ENCODE data around the gene SERPINC1.
A peak's percentile ranks its signal among the peaks of the same experiment; 100 is the strongest.
"Not testable (repeated sequence)": the region's sequence is repeated elsewhere in the genome, so short reads cannot be mapped to it uniquely, and the experiment has no call there.

The SERPINC1 gene

GRCh38 chr1:173888749-173889148 lies 28.4 kb downstream of the SERPINC1 start:
- no peak for DNase-seq

DNA sequence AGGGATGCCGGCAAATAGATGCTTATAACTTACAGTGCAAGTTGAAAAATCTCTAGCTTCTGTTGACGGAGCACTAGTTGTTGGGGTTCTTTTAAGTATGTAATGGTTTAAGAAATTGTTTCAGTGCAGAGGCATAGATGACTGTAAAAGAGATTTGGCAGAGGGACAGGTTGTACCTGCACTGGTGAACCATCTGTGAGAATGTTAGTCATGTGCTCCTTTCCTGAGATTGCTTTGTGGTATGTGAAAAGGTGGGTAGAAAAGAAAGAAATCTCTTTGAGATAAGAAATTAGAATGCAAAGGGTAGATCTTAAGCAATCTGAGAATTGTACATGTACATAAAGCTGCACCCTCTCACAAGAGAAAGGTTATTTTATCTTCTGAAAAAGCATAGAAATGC lies 29.5 kb downstream of the SERPINC1 start:
- DNase-seq = no peak

GRCh38 chr1:173886746-173887611 lies 30.1 kb downstream of the SERPINC1 start:
- no peak for DNase-seq

GRCh38 chr1:173884701-173885100 lies 32.4 kb downstream of the SERPINC1 start:
- no peak for DNase-seq

DNA sequence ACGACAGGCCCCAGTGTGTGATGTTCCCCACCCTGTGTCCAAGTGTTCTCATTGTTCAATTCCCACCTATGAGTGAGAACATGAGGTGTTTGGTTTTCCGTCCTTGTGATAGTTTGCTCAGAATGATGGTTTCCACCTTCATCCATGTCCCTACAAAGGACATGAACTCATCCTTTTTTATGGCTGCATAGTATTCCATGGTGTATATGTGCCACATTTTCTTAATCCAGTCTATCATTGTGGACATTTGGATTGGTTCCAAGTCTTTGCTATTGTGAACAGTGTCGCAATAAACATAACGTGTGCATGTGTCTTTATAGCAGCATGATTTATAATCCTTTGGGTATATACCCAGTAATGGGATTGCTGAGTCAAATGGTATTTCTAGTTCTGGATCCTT lies 36.0 kb downstream of the SERPINC1 start:
- not testable (repeated sequence) for DNase-seq

- no peak for DNase-seq
These were observed 38.9 kb downstream of the SERPINC1 start for GRCh38 chr1:173878251-173878650.

DNA sequence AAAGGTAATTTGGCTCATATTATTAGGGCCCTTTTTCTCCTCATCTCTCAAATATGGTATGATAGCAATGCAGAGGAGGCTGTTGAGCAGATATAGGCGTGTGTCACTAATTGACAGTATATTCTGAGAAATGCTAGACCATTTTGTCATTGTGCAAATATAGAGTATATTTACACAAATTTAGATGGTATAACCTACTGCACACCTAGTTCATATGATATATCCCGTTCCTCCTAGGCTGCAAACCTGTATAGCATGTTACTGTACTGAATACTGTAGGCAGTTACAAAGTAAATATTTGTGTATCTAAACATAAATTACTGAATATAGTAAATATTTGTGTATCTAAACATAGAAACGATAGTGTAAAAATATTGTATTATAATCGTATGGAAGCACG lies 40.4 kb downstream of the SERPINC1 start:
- no peak for DNase-seq

- no peak for DNase-seq
These were observed 45.6 kb downstream of the SERPINC1 start for GRCh38 chr1:173871500-173871899.

DNA sequence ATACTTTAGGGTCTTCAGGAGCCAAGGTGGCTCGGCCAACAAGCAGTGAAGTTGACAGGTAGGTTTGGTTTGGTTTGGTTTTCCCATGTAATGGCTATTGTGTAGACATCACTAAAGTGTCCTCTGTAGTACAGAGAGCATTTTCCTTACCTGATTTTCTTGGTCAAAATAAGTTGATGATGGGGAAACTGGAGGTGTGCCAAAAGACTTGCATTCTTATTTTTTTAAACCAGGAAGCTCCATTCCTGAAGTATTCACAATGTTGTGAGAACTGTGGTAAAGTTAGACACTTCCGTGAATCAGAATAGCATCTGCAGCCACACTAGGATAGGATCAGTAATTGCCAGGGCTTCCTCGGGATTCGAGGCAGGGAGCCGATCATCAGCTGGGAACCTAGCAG lies 46.0 kb downstream of the SERPINC1 start:
- no peak for DNase-seq

DNA sequence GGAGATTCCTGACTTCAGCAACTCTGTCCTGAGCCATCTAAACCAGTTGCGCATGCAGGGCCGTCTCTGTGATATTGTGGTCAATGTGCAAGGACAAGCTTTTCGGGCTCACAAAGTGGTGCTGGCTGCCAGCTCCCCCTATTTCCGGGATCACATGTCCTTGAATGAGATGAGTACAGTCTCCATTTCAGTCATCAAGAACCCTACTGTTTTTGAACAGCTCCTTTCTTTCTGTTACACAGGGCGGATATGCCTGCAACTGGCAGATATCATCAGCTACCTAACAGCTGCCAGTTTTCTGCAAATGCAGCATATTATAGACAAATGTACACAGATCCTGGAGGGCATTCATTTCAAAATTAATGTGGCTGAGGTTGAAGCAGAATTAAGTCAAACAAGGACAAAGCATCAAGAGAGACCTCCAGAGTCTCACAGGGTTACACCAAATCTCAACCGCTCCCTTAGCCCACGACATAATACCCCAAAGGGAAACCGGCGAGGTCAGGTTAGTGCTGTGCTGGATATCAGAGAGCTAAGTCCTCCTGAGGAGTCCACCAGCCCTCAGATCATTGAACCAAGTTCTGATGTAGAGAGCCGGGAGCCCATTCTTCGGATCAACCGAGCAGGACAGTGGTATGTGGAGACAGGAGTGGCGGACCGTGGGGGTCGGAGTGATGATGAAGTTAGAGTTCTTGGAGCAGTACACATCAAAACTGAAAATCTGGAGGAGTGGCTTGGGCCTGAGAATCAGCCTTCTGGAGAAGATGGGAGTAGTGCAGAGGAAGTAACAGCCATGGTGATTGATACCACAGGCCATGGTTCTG lies 46.7 kb downstream of the SERPINC1 start:
- DNase-seq = no peak

GRCh38 chr1:173869021-173869359 lies 48.1 kb downstream of the SERPINC1 start:
- DNase-seq = no peak

DNA sequence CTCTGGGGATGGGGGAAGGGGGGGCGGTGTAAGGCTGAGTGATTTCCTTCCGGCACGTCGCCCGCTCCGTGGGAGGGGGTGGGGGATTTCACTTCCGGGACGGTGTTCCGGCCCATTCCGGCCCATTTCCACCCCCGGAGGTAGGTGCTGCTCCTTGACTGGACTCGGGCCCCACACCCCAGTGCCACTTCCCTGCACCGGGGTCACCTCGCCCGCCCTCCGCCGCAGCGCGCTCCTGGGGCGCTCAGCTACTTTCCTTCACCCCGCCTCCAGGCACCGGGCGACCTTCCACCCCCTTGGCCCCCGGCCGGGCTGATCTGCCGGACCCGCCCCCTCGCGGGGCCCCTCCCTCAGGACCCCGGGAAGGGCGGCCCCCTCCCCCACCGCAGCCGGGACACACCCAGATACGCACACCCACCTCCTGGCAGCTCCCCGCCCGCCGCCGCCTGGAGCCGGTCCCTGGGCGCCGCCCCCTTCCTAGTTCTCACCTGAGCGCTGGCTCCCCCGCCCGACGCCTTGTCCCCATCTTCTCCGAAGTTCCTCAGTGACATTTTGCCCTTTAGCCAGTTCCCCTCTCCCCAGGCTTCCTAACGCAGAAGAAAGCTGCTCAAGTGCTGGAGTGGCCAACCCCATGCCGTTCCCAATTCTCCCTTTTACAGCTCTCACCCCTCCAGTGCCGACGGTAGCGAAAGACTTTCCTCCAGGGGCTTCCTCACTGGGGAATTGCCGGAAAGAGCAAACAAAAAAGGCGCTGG lies 48.7 kb downstream of the SERPINC1 start, which contains the start of gene ZBTB37:
Gene ZBTB37, plus strand, starts transcription at position 115 of the 755 bp plus-strand sequence. CDS start 1,846 bp downstream, outside the sequence.
- peak; percentile 90 for DNase-seq

- peak; percentile 99 for DNase-seq
These were observed 49.3 kb downstream of the SERPINC1 start, which contains the start of gene GAS5 for GRCh38 chr1:173867753-173868265. Gene GAS5 (minus strand): TSS chr1:173867989.

- DNase-seq = no peak
These were observed 49.9 kb downstream of the SERPINC1 start for GRCh38 chr1:173867141-173867752.

GRCh38 chr1:173866413-173867115 lies 50.6 kb downstream of the SERPINC1 start:
- DNase-seq = no peak

DNA sequence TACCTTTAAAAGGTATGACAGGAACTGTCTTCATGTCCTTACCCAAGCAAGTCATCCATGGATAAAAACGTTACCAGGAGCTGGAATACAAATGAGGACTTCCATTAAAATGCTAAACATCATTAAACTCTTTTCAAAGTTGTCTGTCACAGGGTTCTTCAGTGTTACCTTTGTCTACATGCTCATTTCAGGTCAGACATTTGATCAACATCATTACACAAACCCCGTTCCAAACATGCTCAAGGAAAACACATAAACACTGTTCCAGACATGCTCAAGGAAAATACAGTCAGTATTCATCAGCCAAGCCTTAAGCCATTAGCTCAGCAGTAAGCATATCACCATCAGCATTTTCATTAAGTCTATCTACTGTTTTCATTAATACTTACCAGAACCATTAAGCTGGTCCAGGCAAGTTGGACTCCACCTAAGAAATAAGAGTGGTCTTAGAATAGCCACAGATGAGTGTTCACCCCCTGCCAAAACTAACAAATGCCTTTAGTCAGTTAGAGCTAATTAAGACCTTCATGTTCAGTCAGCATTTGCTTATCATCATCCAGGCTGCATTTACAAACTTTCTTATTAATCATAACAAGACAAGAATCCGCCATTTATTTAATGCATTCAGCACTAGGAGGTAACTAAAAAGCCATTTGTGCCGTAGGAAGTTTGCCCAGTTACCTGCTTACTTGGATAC lies 51.5 kb downstream of the SERPINC1 start:
- no peak for DNase-seq

DNA sequence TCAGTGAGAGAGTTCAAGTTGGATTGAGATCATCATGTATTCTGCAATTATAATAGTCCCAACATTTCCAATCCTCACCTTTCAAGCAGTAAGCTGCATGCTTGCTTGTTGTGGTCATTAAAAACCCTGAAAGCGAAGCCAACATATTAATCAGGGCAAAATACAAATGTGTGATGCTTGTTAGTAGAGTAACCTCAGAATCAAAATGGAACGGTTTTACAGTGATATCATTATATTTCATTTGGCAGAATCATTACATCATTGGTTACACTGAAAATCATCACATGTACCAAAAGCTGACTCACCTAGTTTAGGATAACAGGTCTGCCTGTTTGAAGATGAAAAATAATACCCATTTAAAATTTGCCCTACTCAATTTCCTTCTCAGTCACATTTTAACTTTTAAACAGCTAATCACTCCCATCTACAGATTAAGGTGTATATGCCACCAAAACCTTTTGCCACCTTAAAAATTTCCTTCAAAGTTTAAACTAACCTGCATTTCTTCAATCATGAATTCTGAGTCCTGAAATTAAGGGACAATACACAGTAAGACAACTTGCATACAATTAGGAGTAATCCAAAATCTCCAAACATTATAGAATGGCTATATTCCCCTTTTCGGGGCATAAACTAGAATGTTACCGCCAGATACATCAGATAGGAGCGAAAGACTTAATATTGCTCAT lies 52.8 kb downstream of the SERPINC1 start:
- DNase-seq = no peak

- DNase-seq = no peak
These were observed 53.6 kb downstream of the SERPINC1 start for GRCh38 chr1:173863224-173864161.

- no peak for DNase-seq
These were observed 54.3 kb downstream of the SERPINC1 start for GRCh38 chr1:173862769-173863223.

All from NCI-H774 (cell line).